Measurements from ENCODE around the gene UGT3A2. TPM values are rescaled to one million over a fixed set of nuclear protein-coding genes. Genes with fewer than 3 reads are reported as not detected.

The UGT3A2 gene
- total and polyA plus RNA-seq, 2 of the 4 experiments (the other 2 are of a cell fraction) = not detected

DNA sequence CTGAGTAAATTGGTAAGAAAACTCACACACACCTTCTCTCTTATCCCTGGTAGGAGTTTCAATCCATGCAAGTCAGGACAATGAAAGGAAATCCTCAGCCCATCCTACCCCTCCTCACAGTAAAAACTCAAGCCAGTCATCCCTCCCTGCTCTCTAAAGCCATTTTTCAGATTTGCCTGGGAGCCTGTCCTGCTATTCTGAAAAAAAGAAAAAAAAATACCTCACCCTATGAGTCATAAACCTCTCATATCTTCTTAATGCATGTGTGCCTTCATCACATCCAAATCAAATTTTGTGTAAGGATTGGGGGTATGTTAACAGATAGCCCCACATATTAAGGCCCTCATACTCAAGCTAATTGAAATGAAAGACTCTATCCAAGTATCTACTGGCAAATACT is 14.1 kb downstream of the UGT3A2 start:
- H2BK120ac ChIP-seq (ENCODE audit: low read depth, low read length) = no peak overlapping the region
- no peak overlapping the region for H4K5ac ChIP-seq (ENCODE audit: low read depth, low read length)
- no peak overlapping the region for H3K9ac ChIP-seq (ENCODE audit: low read depth, low read length)
- dilution Hi-C loops (cut with HindIII; ENCODE audit: low sequenced_read_pairs, unreplicated experiment) = no loop called here
- in situ Hi-C loops (cut with MboI; ENCODE audit: low sequenced_read_pairs) = no loop called here
- ChIA-PET POLR2A (ENCODE audit: unreplicated experiment) (no interaction called here), CTCF (no interaction called here)
- intact Hi-C loops (cut with micrococcal nuclease) = no loop called here
- H4K8ac ChIP-seq (ENCODE audit: low read depth in 2 of 2, low read length in 2 of 2) = no peak overlapping the region
- H3K4ac ChIP-seq (ENCODE audit: low read depth, low read length) = no peak overlapping the region
- H2BK15ac ChIP-seq (ENCODE audit: low read depth, low read length) = no peak overlapping the region
- no peaks in the 10 kb centered on the region for H3K9me1 ChIP-seq (ENCODE audit: insufficient read depth, low read length)
- TF ChIP-seq, protein P1, sequence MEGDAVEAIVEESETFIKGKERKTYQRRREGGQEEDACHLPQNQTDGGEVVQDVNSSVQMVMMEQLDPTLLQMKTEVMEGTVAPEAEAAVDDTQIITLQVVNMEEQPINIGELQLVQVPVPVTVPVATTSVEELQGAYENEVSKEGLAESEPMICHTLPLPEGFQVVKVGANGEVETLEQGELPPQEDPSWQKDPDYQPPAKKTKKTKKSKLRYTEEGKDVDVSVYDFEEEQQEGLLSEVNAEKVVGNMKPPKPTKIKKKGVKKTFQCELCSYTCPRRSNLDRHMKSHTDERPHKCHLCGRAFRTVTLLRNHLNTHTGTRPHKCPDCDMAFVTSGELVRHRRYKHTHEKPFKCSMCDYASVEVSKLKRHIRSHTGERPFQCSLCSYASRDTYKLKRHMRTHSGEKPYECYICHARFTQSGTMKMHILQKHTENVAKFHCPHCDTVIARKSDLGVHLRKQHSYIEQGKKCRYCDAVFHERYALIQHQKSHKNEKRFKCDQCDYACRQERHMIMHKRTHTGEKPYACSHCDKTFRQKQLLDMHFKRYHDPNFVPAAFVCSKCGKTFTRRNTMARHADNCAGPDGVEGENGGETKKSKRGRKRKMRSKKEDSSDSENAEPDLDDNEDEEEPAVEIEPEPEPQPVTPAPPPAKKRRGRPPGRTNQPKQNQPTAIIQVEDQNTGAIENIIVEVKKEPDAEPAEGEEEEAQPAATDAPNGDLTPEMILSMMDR (conservative IDR thresholded peaks at IDR 0.05; ENCODE audit: low read depth, low read length) = no peak
- TF ChIP-seq SMC3 (IDR thresholded peaks at IDR 0.05; ENCODE audit: low read depth, low read length) = no peak
- H4K20me1 ChIP-seq (ENCODE audit: insufficient read depth, low read length) = no peaks in the 10 kb centered on the region
- no peaks in the 10 kb centered on the region for H3K4me1 ChIP-seq (ENCODE audit: control insufficient read depth, insufficient read depth, low read length)
- no peak overlapping the region for H2AFZ ChIP-seq (replicated peaks; ENCODE audit: low read length, poor library complexity)
- H3K23ac ChIP-seq (ENCODE audit: low read depth, low read length) = no peak overlapping the region
- no peak overlapping the region for H2BK5ac ChIP-seq (ENCODE audit: low read depth, low read length, poor library complexity, severe bottlenecking)
- no peak overlapping the region for H2BK20ac ChIP-seq (ENCODE audit: low read depth, low read length)
- H3K4me2 ChIP-seq (ENCODE audit: low read depth, low read length) = no peak overlapping the region
- no TSS peak for BruUV-seq (replicated peaks)
- H2AK5ac ChIP-seq (ENCODE audit: low read depth, low read length) = no peak overlapping the region
- no peak overlapping the region for H3K56ac ChIP-seq (ENCODE audit: extremely low read depth, insufficient read depth, low read length)
- H4K91ac ChIP-seq (ENCODE audit: insufficient read depth, low read depth, low read length) = no peak overlapping the region
- no peak for ATAC-seq (ENCODE audit: low read depth)
- no peaks in the 10 kb centered on the region for H3K27me3 ChIP-seq (ENCODE audit: control insufficient read depth, insufficient read depth, low read length)
- no peaks in the 10 kb centered on the region for H3K79me1 ChIP-seq (ENCODE audit: low read depth in 1 of 2, low read length in 2 of 2)
- DNase-seq = no peak
- H3K27ac ChIP-seq (ENCODE audit: insufficient read depth, low read length) = no peak overlapping the region
- no peak overlapping the region for H3K18ac ChIP-seq (ENCODE audit: low read depth, low read length)
- no peaks in the 10 kb centered on the region for H3K9me3 ChIP-seq (ENCODE audit: control insufficient read depth, insufficient read depth, low read length)
- H3K4me3 ChIP-seq (ENCODE audit: insufficient read depth, low read depth, low read length) = no peak overlapping the region
- no peak overlapping the region for H3K14ac ChIP-seq (replicated peaks; ENCODE audit: low read depth, low read length)
- H3K36me3 ChIP-seq (ENCODE audit: control insufficient read depth, insufficient read depth, low read length) = no peaks in the 10 kb centered on the region
- no peak overlapping the region for H2AK9ac ChIP-seq (replicated peaks; ENCODE audit: low read depth, low read length, poor library complexity)
